ENCODE data around the gene ASIC4. TPM values are rescaled to one million over a fixed set of nuclear protein-coding genes. Genes with fewer than 3 reads are reported as not detected.

Gene ASIC4
- total RNA-seq (2014; rRNA removed; shearing (Covaris generic)), result 0.25 TPM in 1 of 2 replicates, not detected in the other

DNA sequence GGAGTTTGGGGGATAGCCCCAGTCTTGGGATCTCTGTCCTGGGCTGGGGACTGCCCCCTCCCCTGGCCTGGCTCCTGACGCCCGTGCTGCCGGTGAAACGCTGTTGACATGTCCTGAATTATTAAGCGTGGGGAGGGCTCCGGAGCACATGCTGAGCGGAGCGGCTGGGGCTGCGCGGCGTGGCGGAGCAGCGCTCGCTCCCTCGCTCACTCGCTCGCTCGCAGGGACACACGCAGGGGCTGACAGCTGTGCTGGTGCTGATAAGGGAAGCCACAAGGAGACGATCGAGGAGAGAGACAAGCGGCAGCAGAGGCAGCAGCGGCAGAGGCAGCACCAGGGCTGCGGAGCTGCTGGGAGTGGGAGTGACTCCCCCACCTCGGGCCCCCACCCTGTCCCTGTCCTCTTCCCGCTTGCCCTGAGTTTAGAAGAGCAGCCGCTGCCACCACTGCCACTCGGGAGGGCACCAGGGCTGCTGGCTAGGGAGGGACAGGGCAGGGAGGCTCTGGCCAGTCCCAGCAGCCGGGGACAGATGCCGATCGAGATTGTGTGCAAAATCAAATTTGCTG is at the start of gene ASIC4:
TSS of gene ASIC4 (plus strand) at position 287 of the 566 bp plus-strand sequence. CDS start at position 530, 243 bp downstream.
- DNase-seq (ENCODE audit: low spot score), result no peak
- in situ Hi-C loops (cut with HindIII; ENCODE audit: low sequenced_read_pairs), result no loop called here

DNA sequence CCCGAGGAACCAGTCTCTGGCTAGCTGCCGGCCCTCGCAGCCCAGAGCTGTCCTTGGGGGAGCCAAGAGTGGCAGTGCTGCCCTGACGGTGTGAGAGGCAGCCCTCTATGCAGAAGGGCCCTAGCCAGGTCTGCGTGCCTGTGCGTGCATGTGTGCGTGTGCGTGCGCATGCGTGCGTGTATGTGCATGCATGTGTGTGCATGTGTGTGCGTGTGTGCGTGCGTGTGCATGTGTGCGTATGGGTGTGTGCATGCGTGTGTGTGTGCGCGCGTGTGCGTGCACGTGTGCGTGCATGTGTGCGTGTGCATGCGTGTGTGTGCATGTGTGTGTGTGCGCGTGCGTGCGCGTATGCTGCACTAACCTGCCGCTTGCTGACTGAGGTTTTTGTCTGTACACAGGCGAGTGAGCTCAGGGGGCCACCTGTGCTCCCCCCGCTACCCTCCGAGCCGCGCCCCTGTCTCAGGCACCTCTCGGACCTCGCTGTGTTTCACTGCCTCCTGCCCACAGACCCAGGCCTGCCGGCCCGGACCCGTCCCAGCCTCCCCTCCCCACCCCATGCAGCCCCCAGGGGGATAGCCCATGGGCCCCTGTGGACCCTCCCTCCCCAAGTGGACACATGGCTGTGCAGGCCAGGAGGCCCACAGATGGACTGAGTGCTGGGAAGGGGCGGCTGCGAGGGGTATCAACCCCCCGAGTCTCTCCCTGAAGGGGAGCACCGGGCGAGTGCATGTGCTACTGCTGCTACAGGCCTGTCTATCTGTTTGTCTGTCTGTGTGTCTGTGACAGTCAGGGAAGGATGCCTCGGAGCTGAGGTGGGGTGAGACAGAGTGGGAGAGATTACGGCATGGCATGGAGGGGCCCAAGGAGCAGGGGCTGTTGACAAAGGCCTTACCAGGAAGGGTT is 48.4 kb upstream of the ASIC4 start:
- DNase-seq (ENCODE audit: low spot score), result no peak
- in situ Hi-C loops (cut with HindIII; ENCODE audit: low sequenced_read_pairs), result no loop called here

- DNase-seq (ENCODE audit: low spot score), result no peak
- in situ Hi-C loops (cut with HindIII; ENCODE audit: low sequenced_read_pairs), result no loop called here
Measured at GRCh38 chr2:219466816-219467735, 47.2 kb upstream of the ASIC4 start.

- in situ Hi-C loops (cut with HindIII; ENCODE audit: low sequenced_read_pairs), result no loop called here
- DNase-seq (ENCODE audit: low spot score), result no peak
Measured at GRCh38 chr2:219467736-219468075, 46.6 kb upstream of the ASIC4 start.

GRCh38 chr2:219468410-219469185 is 45.7 kb upstream of the ASIC4 start:
- in situ Hi-C loops (cut with HindIII; ENCODE audit: low sequenced_read_pairs), result no loop called here
- no peak for DNase-seq (ENCODE audit: low spot score)

DNA sequence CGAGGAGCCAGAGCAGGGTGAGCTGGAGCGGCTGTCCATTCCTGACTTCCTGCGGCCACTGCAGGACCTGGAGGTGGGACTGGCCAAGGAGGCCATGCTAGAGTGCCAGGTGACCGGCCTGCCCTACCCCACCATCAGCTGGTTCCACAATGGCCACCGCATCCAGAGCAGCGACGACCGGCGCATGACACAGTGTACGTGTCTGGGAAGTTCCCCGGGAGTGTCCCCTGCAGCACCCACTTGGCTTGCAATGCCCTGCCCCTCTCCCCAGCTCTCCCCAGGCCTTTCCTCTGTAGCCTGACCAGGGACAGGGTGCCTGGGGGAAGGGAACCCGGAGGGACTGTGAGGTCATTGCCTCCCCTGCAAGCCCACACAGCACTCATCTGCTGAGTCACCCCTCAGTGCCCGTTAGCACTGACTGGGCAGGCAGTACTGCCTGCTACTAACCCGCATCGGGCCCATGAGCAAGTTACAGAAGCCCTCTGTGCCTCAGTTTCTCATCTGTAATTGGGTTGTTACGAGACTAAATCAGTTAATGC is 45.0 kb upstream of the ASIC4 start:
- in situ Hi-C loops (cut with HindIII; ENCODE audit: low sequenced_read_pairs), result no loop called here
- DNase-seq (ENCODE audit: low spot score), result no peak

GRCh38 chr2:219470429-219470828 is 43.9 kb upstream of the ASIC4 start:
- in situ Hi-C loops (cut with HindIII; ENCODE audit: low sequenced_read_pairs), result no loop called here

DNA sequence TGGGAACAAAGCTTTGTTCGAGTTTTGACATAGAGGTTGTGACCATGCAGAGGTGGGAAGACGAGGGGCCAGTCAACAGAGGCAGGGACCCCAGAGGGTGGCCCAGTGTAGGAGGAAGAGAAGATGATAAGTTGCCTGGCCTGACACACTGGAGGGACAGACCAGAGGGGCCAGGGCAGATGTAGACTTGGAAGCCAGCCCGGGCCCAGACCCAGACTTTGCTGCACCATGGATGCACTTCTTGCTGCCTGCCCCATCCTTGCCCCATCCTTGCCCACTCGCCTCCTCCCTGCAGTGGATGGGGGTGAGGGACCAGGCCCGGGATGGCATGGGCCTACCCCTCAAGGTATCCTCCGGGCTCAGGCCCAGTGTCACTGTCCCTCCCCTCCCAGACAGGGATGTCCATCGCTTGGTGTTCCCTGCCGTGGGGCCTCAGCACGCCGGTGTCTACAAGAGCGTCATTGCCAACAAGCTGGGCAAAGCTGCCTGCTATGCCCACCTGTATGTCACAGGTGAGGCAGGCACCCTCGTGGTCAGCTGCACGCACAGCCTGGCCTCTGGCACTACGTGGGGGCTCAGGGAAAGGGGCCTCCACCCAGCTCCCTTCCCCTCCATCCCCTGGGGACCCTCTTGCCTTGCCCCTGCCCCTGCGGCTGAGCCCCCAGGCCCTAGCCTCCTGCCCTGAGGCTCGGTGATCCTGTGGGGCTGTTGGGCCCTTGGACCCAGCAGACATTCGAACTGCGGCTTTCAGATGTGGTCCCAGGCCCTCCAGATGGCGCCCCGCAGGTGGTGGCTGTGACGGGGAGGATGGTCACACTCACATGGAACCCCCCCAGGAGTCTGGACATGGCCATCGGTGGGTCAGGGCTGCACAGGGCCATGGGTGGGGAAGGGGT is 42.6 kb upstream of the ASIC4 start:
- no peak for DNase-seq (ENCODE audit: low spot score)
- in situ Hi-C loops (cut with HindIII; ENCODE audit: low sequenced_read_pairs), result no loop called here

More at GRCh38 chr2:219470429-219470828, 43.9 kb upstream of the ASIC4 start:
- no peak for DNase-seq (ENCODE audit: low spot score)

DNA sequence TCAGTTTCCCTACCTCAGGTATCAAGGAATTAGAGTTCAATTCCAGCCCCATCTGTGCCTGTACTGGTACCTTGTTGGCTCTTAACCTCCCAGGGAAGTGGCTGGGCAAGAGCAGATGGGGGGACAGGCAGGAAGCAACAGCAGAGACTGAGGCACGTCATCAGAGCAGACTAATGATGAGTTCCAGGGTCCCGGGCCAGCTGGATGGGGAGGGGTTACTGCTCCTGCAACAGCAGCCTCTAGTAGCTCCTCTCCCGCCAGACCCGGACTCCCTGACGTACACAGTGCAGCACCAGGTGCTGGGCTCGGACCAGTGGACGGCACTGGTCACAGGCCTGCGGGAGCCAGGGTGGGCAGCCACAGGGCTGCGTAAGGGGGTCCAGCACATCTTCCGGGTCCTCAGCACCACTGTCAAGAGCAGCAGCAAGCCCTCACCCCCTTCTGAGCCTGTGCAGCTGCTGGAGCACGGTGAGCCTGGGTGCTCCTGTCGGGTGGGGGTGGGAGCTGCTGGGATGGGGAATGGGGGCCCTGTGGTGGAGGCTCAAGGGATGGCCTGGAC is 41.6 kb upstream of the ASIC4 start:
- in situ Hi-C loops (cut with HindIII; ENCODE audit: low sequenced_read_pairs), result no loop called here
- no peak for DNase-seq (ENCODE audit: low spot score)

DNA sequence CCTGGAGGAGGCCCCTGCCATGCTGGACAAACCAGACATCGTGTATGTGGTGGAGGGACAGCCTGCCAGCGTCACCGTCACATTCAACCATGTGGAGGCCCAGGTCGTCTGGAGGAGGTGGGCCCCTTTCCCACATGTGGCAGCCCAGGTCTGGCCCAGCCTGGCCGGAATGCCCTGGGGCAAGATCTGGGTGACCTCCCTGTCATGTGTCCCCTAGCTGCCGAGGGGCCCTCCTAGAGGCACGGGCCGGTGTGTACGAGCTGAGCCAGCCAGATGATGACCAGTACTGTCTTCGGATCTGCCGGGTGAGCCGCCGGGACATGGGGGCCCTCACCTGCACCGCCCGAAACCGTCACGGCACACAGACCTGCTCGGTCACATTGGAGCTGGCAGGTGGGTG is 40.8 kb upstream of the ASIC4 start:
- in situ Hi-C loops (cut with HindIII; ENCODE audit: low sequenced_read_pairs), result no loop called here
- DNase-seq (ENCODE audit: low spot score), result no peak

DNA sequence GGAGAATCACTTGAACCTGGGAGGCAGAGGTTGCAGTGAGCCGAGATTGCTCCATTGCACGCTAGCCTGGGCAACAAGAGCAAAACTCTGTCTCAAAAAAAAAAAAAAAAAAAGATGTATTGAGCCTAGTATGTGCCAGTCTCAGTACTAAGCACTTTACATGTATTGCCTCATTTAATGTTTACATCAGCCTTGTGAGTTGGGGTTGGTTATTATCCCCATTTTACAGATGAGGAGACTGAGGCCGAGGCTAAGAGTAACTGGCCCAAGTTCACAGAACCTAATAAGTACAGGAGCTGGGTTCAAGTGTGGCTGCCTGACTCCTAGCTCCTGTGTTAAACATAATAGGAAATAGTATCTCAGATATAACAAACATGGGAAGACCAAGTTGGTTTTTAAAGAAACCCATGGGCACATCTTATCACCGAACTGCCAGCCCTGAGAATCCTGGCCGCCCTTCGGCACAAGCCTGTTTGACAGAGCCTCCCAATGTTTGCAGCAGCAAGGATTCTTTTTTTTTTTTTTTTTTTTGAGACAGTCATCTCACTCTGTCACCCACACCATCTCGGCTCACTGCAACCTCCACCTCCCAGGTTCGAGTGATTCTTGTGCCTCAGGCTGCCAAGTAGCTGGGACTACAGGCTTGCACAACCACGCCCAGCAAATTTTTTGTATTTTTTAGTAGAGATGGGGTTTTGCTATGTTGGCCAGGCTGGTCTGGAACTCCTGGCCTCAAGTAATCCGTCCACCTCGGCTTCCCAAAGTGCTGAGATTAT is 39.8 kb upstream of the ASIC4 start:
- no peak for DNase-seq (ENCODE audit: low spot score)
- in situ Hi-C loops (cut with HindIII; ENCODE audit: low sequenced_read_pairs), result no loop called here

GRCh38 chr2:219475278-219475677 is 39.0 kb upstream of the ASIC4 start:
- in situ Hi-C loops (cut with HindIII; ENCODE audit: low sequenced_read_pairs), result no loop called here
- DNase-seq (ENCODE audit: low spot score), result no peak

GRCh38 chr2:219475697-219476651 is 38.3 kb upstream of the ASIC4 start:
- in situ Hi-C loops (cut with HindIII; ENCODE audit: low sequenced_read_pairs), result no loop called here

GRCh38 chr2:219476652-219477151 is 37.6 kb upstream of the ASIC4 start:
- in situ Hi-C loops (cut with HindIII; ENCODE audit: low sequenced_read_pairs), result no loop called here
- no peak for DNase-seq (ENCODE audit: low spot score)

More at GRCh38 chr2:219475697-219476651, 38.3 kb upstream of the ASIC4 start:
- DNase-seq (ENCODE audit: low spot score), result peak; percentile 79

- DNase-seq (ENCODE audit: low spot score), result no peak
- in situ Hi-C loops (cut with HindIII; ENCODE audit: low sequenced_read_pairs), result no loop called here
Measured at GRCh38 chr2:219477179-219477578, 37.1 kb upstream of the ASIC4 start.
